ENCODE measurements around the gene ALK. TPM values are rescaled to one million over a fixed set of nuclear protein-coding genes. Genes with fewer than 3 reads are reported as not detected.

ALK gene
- polyA plus RNA-seq, 2 of the 4 experiments (the other 2 are of a cell fraction): not detected

GRCh38 chr2:29219374-29219773, 702.0 kb downstream of the ALK start:
- no peak for ATAC-seq
- no peak for DNase-seq (ENCODE audit: low read depth in 1 of 2, low spot score in 1 of 2)
- TF ChIP-seq EP300 (IDR thresholded peaks at IDR 0.05) (no peak), TFCP2L1 (CRISPR knock-in tag; IDR thresholded peaks at IDR 0.05) (no peak), RCOR1 (IDR thresholded peaks at IDR 0.05; ENCODE audit: low read depth, low read length) (no peak), MAFK (IDR thresholded peaks at IDR 0.05; ENCODE audit: partially characterized antibody) (no peak), EHF (CRISPR knock-in tag; IDR thresholded peaks at IDR 0.05) (no peak), POLR2AphosphoS2 (conservative IDR thresholded peaks at IDR 0.05; ENCODE audit: low read length) (no peak), TP53 (CRISPR knock-in tag; IDR thresholded peaks at IDR 0.05) (no peak), CHD2 (IDR thresholded peaks at IDR 0.05; ENCODE audit: low read length, partially characterized antibody) (no peak), CEBPB (IDR thresholded peaks at IDR 0.05) (no peak), JUNB (IDR thresholded peaks at IDR 0.05) (no peak), ESRRA (IDR thresholded peaks at IDR 0.05; ENCODE audit: borderline replicate concordance, low read length) (no peak)
- no peak overlapping the region for H3K4me3 ChIP-seq
- no peak overlapping the region for H3K4me2 ChIP-seq
- WGBS (ENCODE audit: missing lambda C conversion rate): 18% methylated on average over 4 of the region's 4 CpGs
- CTCF ChIA-PET: interaction anchor here (1.2 to 1.4 kb wide), 2 partner anchors 19 to 260 kb away, joined by 3 to 5 read pairs; no protein-coding TSS in a partner anchor
- POLR2A ChIA-PET: no interaction called here
- H3K4me1 ChIP-seq: peaks cover 6% of the 10 kb centered on the region; the same call in 1 of the 3 replicates
- H3K9me3 ChIP-seq: no peaks in the 10 kb centered on the region
- no peak overlapping the region for H3K27ac ChIP-seq
- FAIRE-seq: no peak

GRCh38 chr2:29218550-29219125, 702.7 kb downstream of the ALK start:
- ChIA-PET POLR2A (no interaction called here), CTCF (interaction anchor here (0.7 to 1.4 kb wide), 3 partner anchors 9 to 260 kb away, joined by 3 to 5 read pairs (median 4); no protein-coding TSS in a partner anchor)
- H3K27ac ChIP-seq: no peak overlapping the region
- no peak overlapping the region for H3K4me2 ChIP-seq
- DNase-seq (ENCODE audit: low read depth in 1 of 2, low spot score in 1 of 2) (no peak), ATAC-seq (no peak), FAIRE-seq (no peak)
- H3K4me1 ChIP-seq: no peaks in the 10 kb centered on the region; the same call in 2 of the 3 replicates
- no peak for TF ChIP-seq JUN (IDR thresholded peaks at IDR 0.05)
- no peak for TF ChIP-seq JUNB (IDR thresholded peaks at IDR 0.05)
- no peak for TF ChIP-seq CHD2 (IDR thresholded peaks at IDR 0.05; ENCODE audit: low read length, partially characterized antibody)
- TF ChIP-seq EP300 (IDR thresholded peaks at IDR 0.05): no peak
- TF ChIP-seq ATOH8 (CRISPR knock-in tag; IDR thresholded peaks at IDR 0.05; ENCODE audit: low read depth): no peak
- TF ChIP-seq CBX2 (IDR thresholded peaks at IDR 0.05; ENCODE audit: borderline replicate concordance, low read depth): no peak
- TF ChIP-seq FOXS1 (CRISPR knock-in tag; IDR thresholded peaks at IDR 0.05): no peak
- no peak for TF ChIP-seq HMGXB4 (CRISPR knock-in tag; IDR thresholded peaks at IDR 0.05; ENCODE audit: borderline replicate concordance)
- no peak for TF ChIP-seq MAFK (IDR thresholded peaks at IDR 0.05; ENCODE audit: partially characterized antibody)
- TF ChIP-seq NR3C1 (IDR thresholded peaks at IDR 0.05): no peak
- no peak for TF ChIP-seq CBX8 (IDR thresholded peaks at IDR 0.05)
- no peak for TF ChIP-seq ZSCAN20 (CRISPR knock-in tag; IDR thresholded peaks at IDR 0.05)
- TF ChIP-seq KDM5A (IDR thresholded peaks at IDR 0.05): no peak
- TF ChIP-seq PBX3 (IDR thresholded peaks at IDR 0.05): no peak
- no peak for TF ChIP-seq SREBF2 (IDR thresholded peaks at IDR 0.05)
- TF ChIP-seq MAX (IDR thresholded peaks at IDR 0.05): no peak
- no peak for TF ChIP-seq CHD4 (IDR thresholded peaks at IDR 0.05; ENCODE audit: borderline replicate concordance)
- no peak for TF ChIP-seq SMC3 (IDR thresholded peaks at IDR 0.05)
- no peak for TF ChIP-seq BHLHE40 (IDR thresholded peaks at IDR 0.05; ENCODE audit: low read depth, low read length)
- TF ChIP-seq EHMT2 (IDR thresholded peaks at IDR 0.05; ENCODE audit: low read depth): no peak
- H3K9me3 ChIP-seq: no peaks in the 10 kb centered on the region
- WGBS (ENCODE audit: missing lambda C conversion rate): 55% methylated on average over 4 of the region's 4 CpGs
- no peak overlapping the region for H3K4me3 ChIP-seq

All from A549 (cell line).